Bronchial epithelial cell (primary cell): ENCODE measurements around the gene UBQLNL. TPM values are rescaled to one million over a fixed set of nuclear protein-coding genes. Genes with fewer than 3 reads are reported as not detected.

ENCODE experiments used
- DNase-seq: peaks from one replicate; pipeline ENCODE4 v3.0.0-alpha.2; 2010; ENCODE audit warnings: low read depth
- FAIRE-seq: peaks from 2 replicates; lab custom pipeline; 2011; peaks lifted over from hg19 to GRCh38; lab: Jason Lieb, UNC
- H3K27me3 ChIP-seq: 2 replicates; pipeline ENCODE4 v1.5.1; 2011; ENCODE audit warnings: low read length; ENCODE audit not compliant: control insufficient read depth, insufficient read depth
- H3K36me3 ChIP-seq: 2 replicates; pipeline ENCODE4 v1.5.1; 2011; ENCODE audit warnings: low read length; ENCODE audit not compliant: control insufficient read depth, insufficient read depth
- H3K4me3 ChIP-seq: 2 replicates; pipeline ENCODE4 v1.5.1; 2011; ENCODE audit warnings: mild to moderate bottlenecking, low read depth, low read length, control low read depth
- CTCF ChIP-seq: IDR thresholded peaks from 2 replicates; pipeline ENCODE4 v1.5.1; 2011; ENCODE audit warnings: mild to moderate bottlenecking, moderate library complexity, low read length, control low read depth, inconsistent platforms; ENCODE audit not compliant: insufficient read depth, severe bottlenecking
- total RNA-seq: library from RNA; depleted of rRNA; stranded (reverse); fragments of >200 nt; gene quantifications from 2 replicates; pipeline ENCODE4 v1.2.1, GENCODE V29; 2014

Gene UBQLNL
- total RNA-seq, 1 donor from 2014 or later, result not detected

- TF ChIP-seq CTCF, result no peak
- DNase-seq, result peak; percentile 92
- Histone ChIP-seq H3K4me3 (no peak overlapping the region), H3K27me3 (no peaks in the 10 kb centered on the region), H3K36me3 (no peaks in the 10 kb centered on the region)
- FAIRE-seq, result no peak
These were observed 34.1 kb upstream of the UBQLNL start for GRCh38 chr11:5550440-5551095.

DNA sequence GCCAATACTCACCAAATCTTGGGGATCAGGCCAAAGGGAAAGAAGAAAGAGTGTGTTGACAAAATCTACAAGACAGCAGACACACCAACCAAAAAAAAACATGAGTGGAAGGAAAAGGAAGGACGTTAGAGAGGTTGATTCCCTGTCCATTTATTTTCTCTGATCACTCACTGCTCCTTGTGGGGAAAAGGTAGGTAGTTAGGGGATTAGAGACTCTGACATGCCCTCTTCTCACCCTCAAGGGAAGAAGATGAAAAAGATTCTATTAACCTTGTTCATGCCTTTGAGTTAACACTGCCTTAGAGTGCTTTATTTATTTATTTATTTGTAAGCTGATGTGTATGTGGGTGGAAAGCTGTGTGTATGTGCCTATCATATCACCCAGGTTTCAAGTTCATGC lies 31.9 kb upstream of the UBQLNL start, which contains the start of gene OR52H1:
Gene OR52H1 (minus strand): TSS at position 101 of the 400 bp plus-strand sequence. CDS start 3,035 bp downstream, outside the sequence.
- no peak within 1 kb of the TSS for H3K4me3 ChIP-seq
- H3K36me3 ChIP-seq, result no peaks in the 10 kb centered on the region
- FAIRE-seq (no peak), DNase-seq (no peak)
- no peak for TF ChIP-seq CTCF
- no peaks in the 10 kb centered on the region for H3K27me3 ChIP-seq

DNA sequence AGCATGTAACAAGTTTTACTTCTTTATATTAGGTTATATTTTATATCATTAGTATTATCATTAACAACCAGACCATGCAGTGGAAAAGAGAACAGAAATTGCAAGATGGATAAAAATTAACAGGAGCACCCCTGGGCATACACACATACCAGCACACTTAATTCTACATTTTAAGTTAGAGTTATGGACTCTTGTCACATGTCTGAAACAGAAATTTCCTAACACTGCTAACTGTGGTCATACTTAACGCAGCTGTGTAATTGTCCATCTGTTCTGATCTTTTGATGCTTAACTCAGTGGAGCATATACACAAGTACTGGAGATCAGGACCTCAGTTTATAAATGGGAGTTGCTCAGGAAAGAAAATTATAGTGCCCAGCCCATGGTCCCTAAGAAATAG lies 31.5 kb upstream of the UBQLNL start:
- FAIRE-seq (no peak), DNase-seq (no peak)
- H3K4me3 ChIP-seq, result no peak overlapping the region
- TF ChIP-seq CTCF, result no peak
- no peaks in the 10 kb centered on the region for H3K27me3 ChIP-seq
- no peaks in the 10 kb centered on the region for H3K36me3 ChIP-seq

DNA sequence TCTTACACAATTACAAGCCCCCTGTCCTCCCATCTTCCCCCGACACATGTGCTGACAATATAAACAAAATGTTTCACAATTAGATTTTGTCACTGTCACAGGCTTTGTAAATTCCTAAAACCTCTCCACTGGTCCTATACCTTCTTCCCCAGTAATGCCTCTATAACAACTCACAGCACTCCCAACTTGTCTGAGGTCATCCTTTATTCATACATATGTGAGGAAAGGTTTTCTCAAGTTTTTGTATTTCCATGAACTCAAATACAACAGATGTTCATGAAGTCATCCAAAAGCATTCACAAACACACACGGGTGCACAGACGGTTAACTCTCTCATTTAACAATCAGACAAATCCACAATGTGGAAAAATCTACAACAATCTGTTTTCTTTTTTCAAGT lies 30.0 kb upstream of the UBQLNL start:
- DNase-seq, result no peak
- Histone ChIP-seq H3K36me3 (no peaks in the 10 kb centered on the region), H3K4me3 (no peak overlapping the region), H3K27me3 (no peaks in the 10 kb centered on the region)
- FAIRE-seq, result no peak
- TF ChIP-seq CTCF, result no peak

DNA sequence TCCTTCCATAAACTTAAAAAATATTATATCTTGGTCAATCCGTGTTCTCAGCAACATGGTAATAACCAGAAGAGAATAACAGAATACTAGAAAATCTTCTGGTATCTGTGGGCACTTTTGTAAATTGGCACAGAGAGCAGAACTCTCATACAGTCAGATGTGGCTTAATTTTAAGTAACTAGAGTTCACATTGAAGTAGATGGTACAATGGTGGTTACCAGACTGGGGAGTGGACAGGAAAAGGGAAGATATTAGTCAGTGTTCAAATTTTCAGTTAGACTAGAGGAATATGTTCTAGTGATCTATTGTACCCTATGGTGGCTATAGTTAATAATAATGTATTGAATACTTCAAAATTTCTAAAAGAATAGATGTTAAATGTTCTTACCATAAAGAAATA lies 24.9 kb upstream of the UBQLNL start:
- no peaks in the 10 kb centered on the region for H3K27me3 ChIP-seq
- TF ChIP-seq CTCF, result no peak
- FAIRE-seq (no peak), DNase-seq (no peak)
- H3K4me3 ChIP-seq, result no peak overlapping the region
- no peaks in the 10 kb centered on the region for H3K36me3 ChIP-seq

GRCh38 chr11:5536482-5536881 lies 20.0 kb upstream of the UBQLNL start:
- Histone ChIP-seq H3K27me3 (no peaks in the 10 kb centered on the region), H3K36me3 (no peaks in the 10 kb centered on the region), H3K4me3 (no peak overlapping the region)
- DNase-seq (no peak), FAIRE-seq (no peak)
- no peak for TF ChIP-seq CTCF
